Measurements from ENCODE around the gene NPVF.
A peak's percentile ranks its signal among the peaks of the same experiment; 100 is the strongest.

The NPVF gene

GRCh38 chr7:25260862-25261494 lies 32.7 kb upstream of the NPVF start:
- no peak for TF ChIP-seq CTCF (IDR thresholded peaks at IDR 0.05)
- Histone ChIP-seq H3K4me3 (ENCODE audit: low read depth in 1 of 2, low read length in 1 of 2) (no peak overlapping the region), H3K4me1 (ENCODE audit: control insufficient read depth in 1 of 2, insufficient read depth in 1 of 2, low read depth in 1 of 2, low read length in 1 of 2) (peaks cover 38 to 49% of the 10 kb centered on the region in 2 experiments), H3K27me3 (peaks cover 10% of the 10 kb centered on the region), H3K27ac (peak overlapping the region; percentile 29), H3K9me3 (no peaks in the 10 kb centered on the region), H3K36me3 (no peaks in the 10 kb centered on the region)

GRCh38 chr7:25259487-25260243 lies 31.4 kb upstream of the NPVF start:
- Histone ChIP-seq H3K36me3 (no peaks in the 10 kb centered on the region), H3K27me3 (peaks cover 7% of the 10 kb centered on the region), H3K9me3 (no peaks in the 10 kb centered on the region), H3K4me1 (ENCODE audit: control insufficient read depth in 1 of 2, insufficient read depth in 1 of 2, low read depth in 1 of 2, low read length in 1 of 2) (peaks cover 38 to 49% of the 10 kb centered on the region in 2 experiments), H3K4me3 (ENCODE audit: low read depth in 1 of 2, low read length in 1 of 2) (no peak overlapping the region), H3K27ac (no peak overlapping the region)
- no peak for TF ChIP-seq CTCF (IDR thresholded peaks at IDR 0.05)

GRCh38 chr7:25256333-25256819 lies 28.1 kb upstream of the NPVF start:
- H3K27me3 ChIP-seq: peaks cover 7% of the 10 kb centered on the region
- no peak for TF ChIP-seq CTCF (IDR thresholded peaks at IDR 0.05)
- no peak overlapping the region for H3K27ac ChIP-seq
- H3K36me3 ChIP-seq: no peaks in the 10 kb centered on the region
- peaks cover 19 to 21% of the 10 kb centered on the region in 2 experiments for H3K4me1 ChIP-seq (ENCODE audit: control insufficient read depth in 1 of 2, insufficient read depth in 1 of 2, low read depth in 1 of 2, low read length in 1 of 2)
- H3K9me3 ChIP-seq: no peaks in the 10 kb centered on the region
- H3K4me3 ChIP-seq (ENCODE audit: low read depth in 1 of 2, low read length in 1 of 2): no peak overlapping the region

GRCh38 chr7:25255611-25256332 lies 27.5 kb upstream of the NPVF start:
- H3K36me3 ChIP-seq: no peaks in the 10 kb centered on the region
- H3K27ac ChIP-seq: no peak overlapping the region
- no peak overlapping the region for H3K4me3 ChIP-seq (ENCODE audit: low read depth in 1 of 2, low read length in 1 of 2)
- peaks cover 13 to 15% of the 10 kb centered on the region in 2 experiments for H3K4me1 ChIP-seq (ENCODE audit: control insufficient read depth in 1 of 2, insufficient read depth in 1 of 2, low read depth in 1 of 2, low read length in 1 of 2)
- no peak for TF ChIP-seq CTCF (IDR thresholded peaks at IDR 0.05)
- peaks cover 7% of the 10 kb centered on the region for H3K27me3 ChIP-seq
- no peaks in the 10 kb centered on the region for H3K9me3 ChIP-seq

- Histone ChIP-seq H3K27me3 (peaks cover 7% of the 10 kb centered on the region), H3K4me1 (ENCODE audit: control insufficient read depth in 1 of 2, insufficient read depth in 1 of 2, low read depth in 1 of 2, low read length in 1 of 2) (peaks cover 2 to 3% of the 10 kb centered on the region in 2 experiments), H3K4me3 (ENCODE audit: low read depth in 1 of 2, low read length in 1 of 2) (no peak overlapping the region), H3K9me3 (no peaks in the 10 kb centered on the region), H3K27ac (no peak overlapping the region), H3K36me3 (no peaks in the 10 kb centered on the region)
- TF ChIP-seq CTCF (IDR thresholded peaks at IDR 0.05): no peak
Observed at GRCh38 chr7:25254604-25255003, 26.3 kb upstream of the NPVF start.
